Panc1 (cell line): ENCODE data around the gene CDYL. TPM values are rescaled to one million over a fixed set of nuclear protein-coding genes. Genes with fewer than 3 reads are reported as not detected.

ENCODE experiments used
- ATAC-seq: fragments of 200-7000 bp; cut with Tn5 transposase; 2 replicates; pipeline ENCODE4 v1.9.1; 2020; ENCODE audit warnings: mild to moderate bottlenecking, moderate library complexity
- BruUV-seq: library from RNA; stranded (reverse); fragments of 400-500 nt; replicated peaks from 2 replicates; lab custom pipeline; 2021; lab: Mats Ljungman, UMichigan
- CTCF ChIA-PET: fragments of 300-600 bp; sonication (Branson Sonifier 250); formaldehyde crosslinking; loops from one replicate; lab custom pipeline; 2022; ENCODE audit warnings: antibody characterized with exemption; lab: Charles Lee
- POLR2A ChIA-PET: fragments of 300-600 bp; sonication (Branson Sonifier 250); formaldehyde crosslinking; loops from one replicate; lab custom pipeline; 2022; ENCODE audit warnings: antibody characterized with exemption; lab: Charles Lee
- DNase-seq: peaks from one replicate; pipeline ENCODE4 v3.0.0-alpha.2; 2010; ENCODE audit warnings: low read depth, low spot score
- H3K27ac ChIP-seq: 2 replicates; pipeline ENCODE4 v1.5.1; 2011; ENCODE audit warnings: mild to moderate bottlenecking, low read length, inconsistent platforms
- H3K27me3 ChIP-seq: fragments of 200-500 bp; sonication (Bioruptor generic); 2 replicates; pipeline ENCODE4 v1.6.0; 2014; ENCODE audit warnings: low read length, inconsistent platforms; ENCODE audit not compliant: control insufficient read depth, insufficient read depth
- H3K36me3 ChIP-seq: fragments of 200-500 bp; sonication (Bioruptor generic); 2 replicates; pipeline ENCODE4 v1.5.1; 2014; ENCODE audit warnings: inconsistent platforms, mild to moderate bottlenecking, low read length, moderate library complexity; ENCODE audit not compliant: control insufficient read depth, insufficient read depth
- H3K4me1 ChIP-seq: 2 replicates; pipeline ENCODE4 v1.5.1; 2011; ENCODE audit warnings: inconsistent platforms, mild to moderate bottlenecking, low read length, moderate library complexity; ENCODE audit not compliant: control insufficient read depth, insufficient read depth
- H3K4me3 ChIP-seq, 2 experiments: 2 replicates each; pipeline ENCODE4 v1.5.1; 2011 to 2012; ENCODE audit warnings: low read depth in 2 of 2, low read length in 2 of 2, mild to moderate bottlenecking in 2 of 2, inconsistent platforms in 1 of 2, moderate library complexity in 1 of 2
- H3K9me3 ChIP-seq: fragments of 200-500 bp; sonication (Bioruptor generic); 2 replicates; pipeline ENCODE4 v1.5.1; 2014; ENCODE audit warnings: low read depth, mild to moderate bottlenecking, inconsistent platforms, low read length, moderate library complexity; ENCODE audit not compliant: control insufficient read depth, insufficient read depth
- CTCF ChIP-seq: fragments of 450-650 bp; IDR thresholded peaks from 2 replicates; pipeline ENCODE4 v1.5.1; 2017; ENCODE audit warnings: mild to moderate bottlenecking
- POLR2AphosphoS5 ChIP-seq: IDR thresholded peaks from 2 replicates; pipeline ENCODE4 v1.6.1; 2012; ENCODE audit warnings: mild to moderate bottlenecking, low read depth, low read length, moderate library complexity
- REST ChIP-seq, 2 experiments: IDR thresholded peaks; 2 replicates each; pipeline ENCODE4 v1.6.1; 2011 to 2012; ENCODE audit warnings: low read depth in 2 of 2, control low read depth in 1 of 2, low read length in 1 of 2, mild to moderate bottlenecking in 1 of 2, moderate library complexity in 1 of 2; ENCODE audit not compliant: insufficient read depth in 1 of 2
- SIN3A ChIP-seq: IDR thresholded peaks from 2 replicates; pipeline ENCODE4 v1.6.1; 2012; ENCODE audit warnings: low read depth, mild to moderate bottlenecking, low read length, moderate library complexity, borderline replicate concordance; ENCODE audit not compliant: insufficient read depth
- TCF7L2 ChIP-seq: IDR thresholded peaks from 2 replicates; pipeline ENCODE4 v1.6.1; 2011; ENCODE audit warnings: mild to moderate bottlenecking, low read depth, low read length, inconsistent platforms
- in situ Hi-C: cut with HindIII; loops from 2 replicates; pipeline ENCODE4 v1.10.0; 2016; ENCODE audit warnings: low sequenced_read_pairs, low pct_unique_long_range_greater_than_20kb
- intact Hi-C: fragments of 100-400 bp; cut with micrococcal nuclease; formaldehyde crosslinking; loops from one replicate; pipeline ENCODE4 v1.10.0; 2022; ENCODE audit not compliant: unreplicated experiment
- total RNA-seq: library from RNA; stranded (reverse); gene quantifications from one replicate; pipeline ENCODE4 v1.2.1, GENCODE V29; 2021; ENCODE audit not compliant: unreplicated experiment

CDYL gene
- total RNA-seq, 1 experiment from 2014 or later = 61.4 TPM

GRCh38 chr6:4894049-4894448 lies 117.8 kb downstream of the CDYL start:
- Histone ChIP-seq H3K27ac (no peak overlapping the region), H3K9me3 (no peaks in the 10 kb centered on the region), H3K4me1 (no peaks in the 10 kb centered on the region), H3K36me3 (no peaks in the 10 kb centered on the region), H3K4me3 (no peak overlapping the region), H3K27me3 (no peaks in the 10 kb centered on the region)
- no peak for TF ChIP-seq POLR2AphosphoS5
- TF ChIP-seq REST (IDR thresholded peaks at IDR 0.05; ENCODE audit: insufficient read depth in 1 of 2, low read depth in 2 of 2, low read length in 1 of 2) = no peak
- TF ChIP-seq TCF7L2 = no peak
- no peak for TF ChIP-seq CTCF
- TF ChIP-seq SIN3A = no peak
- ATAC-seq = no peak
- DNase-seq = no peak
- no TSS peak for BruUV-seq
- in situ Hi-C loops (no loop called here), intact Hi-C loops (no loop called here)
- ChIA-PET CTCF (no interaction called here), POLR2A (no interaction called here)

- intact Hi-C loops (no loop called here), in situ Hi-C loops (no loop called here)
- no peaks in the 10 kb centered on the region for H3K9me3 ChIP-seq
- H3K27me3 ChIP-seq = no peaks in the 10 kb centered on the region
- H3K27ac ChIP-seq = no peak overlapping the region
- no peaks in the 10 kb centered on the region for H3K4me1 ChIP-seq
- CTCF ChIA-PET = no interaction called here
- no peak for TF ChIP-seq CTCF
- TF ChIP-seq POLR2AphosphoS5 = no peak
- no peak for TF ChIP-seq TCF7L2
- TF ChIP-seq SIN3A = no peak
- TF ChIP-seq REST (IDR thresholded peaks at IDR 0.05; ENCODE audit: insufficient read depth in 1 of 2, low read depth in 2 of 2, low read length in 1 of 2) = no peak
- ATAC-seq = no peak
- POLR2A ChIA-PET = no interaction called here
- no peak for DNase-seq
- H3K4me3 ChIP-seq = no peak overlapping the region
- H3K36me3 ChIP-seq = no peaks in the 10 kb centered on the region
- no TSS peak for BruUV-seq
Observed at GRCh38 chr6:4895971-4896370, 119.8 kb downstream of the CDYL start.
